Erythroblast (primary cell): ENCODE data around the gene KMT2C.

Experiments
- GATA1 ChIP-seq: IDR thresholded peaks from 2 replicates; pipeline ENCODE4 v1.6.1; 2011; ENCODE audit warnings: low read depth, mild to moderate bottlenecking, control low read depth, low read length, moderate library complexity
- POLR2A ChIP-seq: IDR thresholded peaks from 2 replicates; pipeline ENCODE4 v1.6.1; 2011; ENCODE audit warnings: mild to moderate bottlenecking, low read length

DNA sequence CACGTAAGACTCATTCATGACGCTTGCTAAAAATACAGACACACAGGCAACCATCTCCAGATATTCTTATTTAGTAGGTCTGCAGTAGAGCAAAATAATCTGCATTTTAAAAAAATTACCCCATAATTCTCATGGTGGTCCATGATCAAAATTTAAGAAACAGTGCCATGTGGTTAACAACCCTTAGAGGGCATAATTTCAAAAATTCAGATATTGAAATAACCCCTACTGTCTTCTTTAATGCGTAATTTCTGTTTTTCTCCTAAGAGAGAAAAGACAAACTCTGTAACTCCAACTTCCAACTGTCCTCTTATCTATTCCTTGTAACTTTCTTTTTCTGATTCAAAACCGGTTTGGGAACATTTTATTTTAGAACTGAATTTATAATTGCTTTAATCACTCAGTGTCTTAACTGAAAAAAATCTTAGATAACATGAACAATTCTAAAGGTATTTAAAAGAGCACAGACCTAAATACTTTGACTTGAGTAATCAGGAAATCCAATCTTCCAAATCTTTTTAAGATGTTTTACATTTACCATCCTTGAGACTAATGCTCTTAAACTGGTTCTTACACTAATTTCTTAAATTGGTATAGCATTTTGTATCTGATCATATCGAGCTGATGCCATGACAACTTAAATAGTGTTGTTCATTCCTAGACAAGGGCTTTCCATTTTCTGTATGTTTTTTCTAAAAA, 262.3 kb downstream of the KMT2C start:
- TF ChIP-seq POLR2A (no peak), GATA1 (no peak)
